Measurements from ENCODE around the gene SEC22B. TPM values are rescaled to one million over a fixed set of nuclear protein-coding genes. Genes with fewer than 3 reads are reported as not detected.
A peak's percentile ranks its signal among the peaks of the same experiment; 100 is the strongest.
"Not testable (repeated sequence)": the region's sequence is repeated elsewhere in the genome, so short reads cannot be mapped to it uniquely, and the experiment has no call there.

Gene SEC22B
- total RNA-seq (2021), result 16.5 and 25.1 TPM in 2 replicates
- percentile 93 among the genes with signal in this experiment for Bru-seq, nascent RNA
- percentile 96 among the genes with signal in this experiment for BruChase-seq, experiment 1, labeled RNA remaining after a 2-hour chase
- percentile 93 among the genes with signal in this experiment for BruChase-seq, experiment 2, labeled RNA remaining after a 6-hour chase
- long read RNA-seq, full-length matches to known transcripts, result 72 of 94 reads
- long read RNA-seq, partial matches to known transcripts, result 1 of 94 reads
- long read RNA-seq, other reads (novel, unspliced or antisense), result 21 of 94 reads

GRCh38 chr1:120176092-120176855 is at the start of gene SEC22B:
SEC22B (minus strand) TSS chr1:120176520; CDS start chr1:120176381, 139 bp downstream.
- Histone ChIP-seq H2AFZ (peak within 1 kb of the TSS; percentile 89), H3K9me3 (ENCODE audit: insufficient read depth, low read depth) (no peaks in the 10 kb centered on the region), H3K9me2 (ENCODE audit: insufficient read depth) (no peaks in the 10 kb centered on the region), H3K4me1 (replicated peaks; ENCODE audit: insufficient read depth) (peaks cover 6% of the 10 kb centered on the region; the same call in 1 of the 2 replicates), H3K27ac (peak within 1 kb of the TSS; percentile 87), H4K20me1 (ENCODE audit: insufficient read depth) (no peaks in the 10 kb centered on the region), H3K4me2 (peak within 1 kb of the TSS; percentile 98), H3K79me2 (ENCODE audit: low read depth) (peaks cover 18% of the 10 kb centered on the region), H3K36me3 (ENCODE audit: low read depth) (no peaks in the 10 kb centered on the region; the same call in 1 of the 2 replicates), H3F3A (ENCODE audit: insufficient read depth, low read depth) (peaks cover 8% of the 10 kb centered on the region), H3K27me3 (ENCODE audit: insufficient read depth, low read depth) (no peaks in the 10 kb centered on the region), H3K4me3 (peak within 1 kb of the TSS; percentile 84)
- TF ChIP-seq EZH2 (IDR thresholded peaks at IDR 0.05; ENCODE audit: low read depth), result no peak
- TF ChIP-seq CTCF (conservative IDR thresholded peaks at IDR 0.05), result no peak
- POLR2A ChIA-PET (ENCODE audit: unreplicated experiment), result interaction anchor here (0.6 kb wide), 2 partner anchors 237 to 379 kb away, joined by 3 to 5 read pairs; no protein-coding TSS in a partner anchor
- no TSS peak for BruUV-seq (replicated peaks)
- intact Hi-C loops (cut with micrococcal nuclease; ENCODE audit: unreplicated experiment), result no loop called here
- CTCF ChIA-PET, result interaction anchor here (0.6 kb wide), 1 partner anchor 626 kb away, joined by 3 read pairs; no protein-coding TSS in a partner anchor
- DNase-seq, result peak; percentile 84 to 93

DNA sequence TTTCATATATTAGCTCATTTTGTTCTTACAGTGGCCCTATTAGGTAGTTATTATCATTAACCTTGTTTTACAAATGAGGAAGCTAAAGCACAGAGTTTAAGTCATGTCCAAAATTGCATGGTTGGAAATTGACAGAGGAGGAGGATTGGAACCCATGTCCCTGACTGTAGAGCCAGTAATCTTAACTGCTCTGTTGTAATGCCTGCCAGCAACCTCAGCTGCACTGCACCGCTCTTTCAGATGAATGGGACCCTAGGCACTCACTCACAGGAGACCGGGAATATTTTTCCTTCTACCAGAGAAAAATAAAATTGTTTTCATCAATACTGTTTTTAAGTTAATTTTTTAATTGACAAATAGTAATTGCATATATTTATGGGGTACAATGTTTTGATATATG is 41.6 kb upstream of the SEC22B start:
- H3F3A ChIP-seq (ENCODE audit: insufficient read depth, low read depth); H2AFZ ChIP-seq; H3K9me2 ChIP-seq (ENCODE audit: insufficient read depth); H3K79me2 ChIP-seq (ENCODE audit: low read depth); H3K4me1 ChIP-seq (replicated peaks; ENCODE audit: insufficient read depth); H4K20me1 ChIP-seq (ENCODE audit: insufficient read depth); H3K4me2 ChIP-seq; CTCF ChIA-PET; DNase-seq; POLR2A ChIA-PET (ENCODE audit: unreplicated experiment); H3K27me3 ChIP-seq (ENCODE audit: insufficient read depth, low read depth); H3K27ac ChIP-seq; H3K4me3 ChIP-seq; BruUV-seq (replicated peaks); H3K36me3 ChIP-seq (ENCODE audit: low read depth); intact Hi-C loops (cut with micrococcal nuclease; ENCODE audit: unreplicated experiment); H3K9me3 ChIP-seq (ENCODE audit: insufficient read depth, low read depth): not testable (repeated sequence)

DNA sequence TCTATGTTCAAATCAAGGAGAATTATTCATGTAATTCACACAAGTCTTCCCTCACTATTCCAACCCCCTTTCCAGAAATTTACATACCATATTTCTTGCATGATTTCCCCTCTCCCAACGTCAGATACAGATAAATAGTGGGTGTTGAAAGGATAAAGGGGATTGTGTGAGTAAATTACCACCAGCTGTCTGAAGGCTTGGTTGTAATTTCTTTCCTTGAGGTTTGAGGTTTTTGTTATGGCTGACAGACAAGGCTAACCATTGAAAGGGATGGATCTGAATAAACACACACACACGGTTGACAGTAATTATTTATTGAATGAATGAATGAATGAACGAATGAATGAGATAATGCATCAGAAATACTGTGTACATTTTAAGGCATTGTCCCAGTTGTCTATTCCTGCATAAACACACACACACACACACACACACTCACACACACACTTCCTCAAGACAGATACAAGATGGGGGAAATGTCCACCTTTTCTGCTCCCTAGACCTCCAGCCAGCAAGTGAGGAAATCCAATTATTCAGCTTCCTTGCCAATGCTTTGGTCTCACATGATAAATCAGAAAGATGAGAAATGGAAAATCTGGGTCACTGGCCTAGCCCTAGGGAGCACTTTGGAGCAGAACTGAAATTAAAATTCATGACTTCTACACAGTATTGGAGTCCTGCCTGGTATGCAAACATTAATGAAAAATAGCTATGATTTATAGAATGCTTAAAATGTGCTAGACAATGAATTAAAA is 41.0 kb upstream of the SEC22B start:
- H3K27me3 ChIP-seq (ENCODE audit: insufficient read depth, low read depth); H3K36me3 ChIP-seq (ENCODE audit: low read depth); H3K79me2 ChIP-seq (ENCODE audit: low read depth); H3K4me3 ChIP-seq; H3K4me2 ChIP-seq; DNase-seq; POLR2A ChIA-PET (ENCODE audit: unreplicated experiment); intact Hi-C loops (cut with micrococcal nuclease; ENCODE audit: unreplicated experiment); H4K20me1 ChIP-seq (ENCODE audit: insufficient read depth); H3K9me2 ChIP-seq (ENCODE audit: insufficient read depth); H3F3A ChIP-seq (ENCODE audit: insufficient read depth, low read depth); H3K9me3 ChIP-seq (ENCODE audit: insufficient read depth, low read depth); H3K4me1 ChIP-seq (replicated peaks; ENCODE audit: insufficient read depth); BruUV-seq (replicated peaks); H3K27ac ChIP-seq; CTCF ChIA-PET; H2AFZ ChIP-seq: not testable (repeated sequence)

DNA sequence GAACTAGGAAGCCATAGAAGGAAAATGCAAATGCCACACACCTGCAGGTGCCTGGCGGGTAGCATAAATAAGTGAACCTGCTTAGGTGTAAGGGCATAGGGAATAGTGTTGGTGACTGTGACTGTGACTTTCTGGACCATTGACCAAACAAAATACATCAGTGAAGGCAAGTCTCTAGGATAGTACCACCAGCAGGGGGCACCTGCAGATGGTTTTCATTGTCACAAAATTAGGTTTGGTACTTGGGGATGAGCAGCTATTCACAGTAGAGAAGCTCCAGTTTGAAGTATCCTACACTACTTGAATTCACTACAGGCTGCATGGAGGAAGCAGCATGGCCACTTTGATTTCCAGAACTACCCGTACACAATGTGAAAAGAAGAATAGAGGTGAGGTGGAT is 37.3 kb upstream of the SEC22B start:
- H3K4me2 ChIP-seq; H3K79me2 ChIP-seq (ENCODE audit: low read depth); H3K27me3 ChIP-seq (ENCODE audit: insufficient read depth, low read depth); H3K27ac ChIP-seq; H3K36me3 ChIP-seq (ENCODE audit: low read depth); H3K9me2 ChIP-seq (ENCODE audit: insufficient read depth); H3F3A ChIP-seq (ENCODE audit: insufficient read depth, low read depth); H4K20me1 ChIP-seq (ENCODE audit: insufficient read depth); DNase-seq; BruUV-seq (replicated peaks); CTCF ChIA-PET; H2AFZ ChIP-seq; H3K4me1 ChIP-seq (replicated peaks; ENCODE audit: insufficient read depth); POLR2A ChIA-PET (ENCODE audit: unreplicated experiment); H3K9me3 ChIP-seq (ENCODE audit: insufficient read depth, low read depth); H3K4me3 ChIP-seq; intact Hi-C loops (cut with micrococcal nuclease; ENCODE audit: unreplicated experiment): not testable (repeated sequence)

GRCh38 chr1:120210754-120211153 is 34.4 kb upstream of the SEC22B start:
- H3K4me1 ChIP-seq (replicated peaks; ENCODE audit: insufficient read depth); H4K20me1 ChIP-seq (ENCODE audit: insufficient read depth); H3K4me3 ChIP-seq; H3K4me2 ChIP-seq; H3K27me3 ChIP-seq (ENCODE audit: insufficient read depth, low read depth); H3K27ac ChIP-seq; CTCF ChIA-PET; H2AFZ ChIP-seq; BruUV-seq (replicated peaks); intact Hi-C loops (cut with micrococcal nuclease; ENCODE audit: unreplicated experiment); DNase-seq; POLR2A ChIA-PET (ENCODE audit: unreplicated experiment); H3F3A ChIP-seq (ENCODE audit: insufficient read depth, low read depth); H3K9me3 ChIP-seq (ENCODE audit: insufficient read depth, low read depth); H3K36me3 ChIP-seq (ENCODE audit: low read depth); H3K9me2 ChIP-seq (ENCODE audit: insufficient read depth); H3K79me2 ChIP-seq (ENCODE audit: low read depth): not testable (repeated sequence)
